ENCODE measurements around the gene UBE3A.
"Not testable (repeated sequence)": the region's sequence is repeated elsewhere in the genome, so short reads cannot be mapped to it uniquely, and the experiment has no call there.

The UBE3A gene

DNA sequence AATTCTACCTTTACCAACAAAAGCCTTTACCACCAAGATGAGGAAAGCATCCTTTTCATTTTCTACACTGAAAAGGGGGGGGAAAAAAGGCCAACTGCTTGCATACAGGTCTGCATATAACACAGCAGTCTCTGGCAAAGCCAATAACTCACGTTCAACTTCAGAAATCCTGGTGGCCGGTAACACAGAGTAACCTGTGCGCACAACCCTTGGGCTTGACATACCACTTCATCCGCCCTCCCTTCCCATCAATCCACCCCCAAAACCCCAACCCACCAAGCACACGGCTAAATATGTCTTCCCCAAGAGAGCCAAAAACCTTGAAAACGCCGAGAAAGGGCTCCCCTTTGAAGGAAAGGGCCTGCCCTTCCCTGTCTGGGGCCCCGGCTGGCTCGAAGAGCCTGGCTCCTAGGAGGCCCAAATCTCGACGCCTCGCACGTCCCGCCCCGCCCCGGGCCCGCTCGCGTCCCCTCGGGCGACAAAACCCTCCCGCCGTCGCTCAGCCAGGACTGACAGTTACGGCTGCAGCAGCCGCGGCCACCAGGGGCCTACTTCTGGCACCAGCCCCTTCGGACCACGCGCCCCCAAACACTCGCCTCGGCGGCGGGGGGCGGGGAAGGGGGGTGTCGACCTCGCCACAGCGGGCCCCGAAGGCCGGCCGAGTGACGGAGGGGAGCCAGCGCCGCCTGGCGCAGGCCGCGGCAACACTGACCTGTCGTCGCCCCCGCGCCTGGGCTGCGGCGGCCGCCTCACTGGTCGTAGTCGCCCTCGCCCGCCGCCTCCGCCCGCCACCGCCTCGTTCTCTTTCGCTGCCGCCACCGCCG, 835 bp downstream of the UBE3A start:
- peak; percentile 73 for DNase-seq

DNA sequence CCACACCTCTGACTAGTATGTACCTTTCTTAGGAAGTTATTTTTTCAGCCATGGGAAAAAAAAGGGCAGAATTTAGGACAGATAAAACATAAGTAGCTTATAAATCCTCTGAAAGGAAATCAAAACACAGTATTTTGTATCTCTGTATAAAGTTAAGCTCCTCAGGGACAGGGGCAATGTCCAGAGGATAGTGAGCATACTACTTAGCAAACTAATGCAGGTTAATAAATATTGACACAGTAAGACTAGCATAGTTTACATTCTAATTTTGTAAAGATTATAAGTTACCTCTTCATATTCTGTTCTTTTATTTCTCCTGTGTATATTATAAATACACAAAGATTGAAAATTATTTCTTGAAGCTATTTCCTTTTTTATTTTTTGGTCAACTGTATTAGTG, 2.1 kb downstream of the UBE3A start:
- DNase-seq: no peak

DNA sequence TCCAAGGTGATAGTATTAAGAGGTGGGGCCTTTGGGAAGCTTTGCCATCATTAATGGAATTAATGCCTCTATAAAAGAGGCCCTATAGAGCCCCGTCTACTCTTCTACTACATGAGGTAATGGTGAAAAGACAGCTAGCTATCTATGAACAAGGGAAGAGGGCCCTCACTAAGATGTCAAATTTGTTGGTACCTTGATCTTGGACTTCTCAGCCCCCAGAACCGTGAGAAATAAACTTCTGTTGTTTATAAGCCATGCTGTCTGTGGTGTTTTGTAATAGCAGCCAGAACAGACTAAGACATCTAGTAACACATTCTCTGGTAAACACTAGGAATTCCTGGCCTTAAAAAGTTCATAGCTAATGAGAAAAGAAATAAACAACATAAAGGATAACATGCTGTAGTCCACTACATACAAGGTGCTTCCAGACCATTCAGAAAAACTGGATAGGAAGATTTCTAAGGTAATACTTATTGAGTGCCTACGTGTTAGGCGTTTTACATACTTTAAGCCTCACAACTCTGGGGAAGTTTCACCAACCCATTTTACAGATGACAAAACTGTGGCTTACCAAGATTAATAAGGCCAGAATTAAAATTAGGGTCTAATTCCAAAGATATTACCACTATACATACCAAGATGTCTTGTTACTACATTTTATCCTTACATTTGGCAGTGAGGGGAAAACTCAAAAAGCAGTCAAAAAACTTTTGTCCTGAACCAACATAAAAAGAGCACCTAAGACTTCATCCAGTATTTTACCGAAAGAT, 3.2 kb downstream of the UBE3A start:
- DNase-seq: no peak

DNA sequence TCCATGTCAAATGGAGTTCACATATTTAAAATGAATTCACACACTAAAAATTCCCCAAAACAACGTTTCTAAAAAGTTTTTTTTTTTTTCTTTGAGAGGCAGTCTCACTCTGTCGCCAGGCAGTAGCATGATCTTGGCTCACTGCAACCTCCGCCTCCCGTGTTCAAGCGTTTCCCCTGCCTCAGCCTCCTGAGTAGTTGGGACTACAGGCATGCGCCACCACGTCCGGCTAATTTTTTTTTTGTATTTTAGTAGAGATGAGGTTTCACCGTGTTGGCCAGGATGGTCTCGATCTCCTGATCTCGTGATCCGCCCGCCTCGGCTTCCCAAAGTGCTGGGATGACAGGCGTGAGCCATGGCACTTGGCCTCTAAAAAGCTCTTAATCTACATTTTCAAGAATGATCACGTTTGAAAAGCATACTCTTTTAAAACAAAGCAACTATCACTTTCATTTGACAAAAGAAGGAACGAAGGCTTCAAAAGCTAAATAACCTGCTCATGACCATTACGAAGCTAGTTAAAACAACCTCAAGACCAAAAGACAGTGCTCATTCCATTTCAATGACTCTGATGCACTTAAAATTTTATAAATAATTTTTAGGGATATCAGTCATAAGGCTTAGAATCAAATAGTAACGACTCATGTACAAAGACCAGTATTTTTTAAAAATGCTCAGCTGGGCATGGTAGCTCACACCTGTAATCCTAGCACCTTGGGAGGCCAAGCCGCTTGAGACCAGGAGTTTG, 5.5 kb downstream of the UBE3A start:
- no peak for DNase-seq

DNA sequence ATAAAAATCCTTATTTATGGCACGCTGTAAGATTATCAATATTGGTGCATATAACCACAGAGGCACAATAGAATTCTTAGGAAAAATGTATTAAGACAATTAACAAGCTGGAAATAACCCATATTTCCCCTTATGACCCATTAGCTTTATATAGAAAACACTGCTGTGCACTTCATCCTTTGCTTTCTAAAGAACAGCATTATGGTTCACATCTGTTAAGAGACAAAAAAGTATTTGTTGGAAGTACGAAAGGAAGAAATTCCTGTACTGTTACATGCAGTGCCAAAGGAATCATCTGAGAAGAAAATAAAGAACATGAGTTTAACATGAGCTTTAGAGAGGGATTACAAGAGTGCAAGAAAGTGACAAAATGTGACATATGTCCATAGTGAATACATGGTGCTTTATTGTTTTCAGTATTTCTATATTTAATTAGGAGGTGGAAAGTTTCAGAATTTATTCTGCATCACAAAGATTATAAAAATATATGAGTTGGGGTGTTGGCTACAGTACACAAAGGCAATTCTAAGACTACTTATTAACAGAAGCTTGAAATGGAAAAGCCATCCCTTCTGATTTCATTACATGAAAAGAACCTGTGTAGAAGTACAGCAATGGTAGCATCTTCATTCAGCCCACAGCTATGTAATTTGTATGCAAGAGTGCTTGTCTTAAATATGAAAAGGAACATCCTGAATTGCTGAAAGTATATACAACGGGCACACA, 6.8 kb downstream of the UBE3A start:
- DNase-seq: no peak

DNA sequence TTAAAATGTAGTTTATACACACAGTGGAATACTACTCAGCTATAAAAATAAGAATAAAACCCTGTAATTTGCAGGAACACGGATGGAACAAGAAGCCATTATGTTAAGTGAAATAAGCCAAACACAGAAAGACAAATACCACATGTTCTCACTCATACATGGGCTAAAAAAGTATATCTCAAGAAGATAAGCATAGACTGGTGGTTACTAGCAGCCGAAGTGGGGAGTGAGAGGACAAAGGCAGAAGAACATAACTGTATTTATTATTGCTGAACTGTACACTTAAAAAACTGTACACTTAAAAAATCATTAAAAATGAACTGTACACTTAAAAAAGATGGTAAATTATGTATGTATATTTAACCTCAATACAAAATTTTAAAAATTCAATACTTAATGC, 11.0 kb downstream of the UBE3A start:
- no peak for DNase-seq

DNA sequence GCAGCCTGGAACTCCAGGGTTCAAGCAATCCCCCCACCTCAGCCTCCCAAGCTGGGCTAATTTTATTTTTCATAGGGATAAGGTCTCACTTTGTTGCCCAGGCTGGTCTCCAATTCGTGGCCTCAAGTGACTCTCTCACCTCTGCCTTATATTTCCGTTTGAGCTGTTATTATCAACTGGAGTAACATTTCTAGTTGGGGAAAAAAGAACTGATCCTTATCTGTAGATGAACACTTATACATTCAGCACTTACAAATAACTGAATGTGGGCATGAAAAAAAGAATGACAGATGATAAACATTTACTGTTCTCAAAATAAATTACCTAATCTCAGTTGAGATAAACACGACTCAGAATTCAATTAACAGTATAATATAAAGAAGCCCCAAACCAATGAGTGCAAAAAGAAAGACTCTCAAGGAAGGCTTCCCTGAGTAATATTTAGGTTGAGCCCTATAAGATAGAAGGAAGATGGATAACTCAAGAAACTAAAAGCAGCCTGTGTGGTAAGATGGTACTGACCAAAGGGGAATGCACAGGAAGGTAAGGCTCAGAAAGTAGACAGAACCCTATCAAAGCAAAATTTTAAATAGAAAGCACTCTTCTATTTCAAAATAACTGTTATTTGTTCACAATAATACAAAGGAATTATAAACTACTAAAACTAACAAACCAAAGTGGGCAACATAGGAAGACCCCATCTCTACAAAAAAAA, 11.8 kb downstream of the UBE3A start:
- no peak for DNase-seq

DNA sequence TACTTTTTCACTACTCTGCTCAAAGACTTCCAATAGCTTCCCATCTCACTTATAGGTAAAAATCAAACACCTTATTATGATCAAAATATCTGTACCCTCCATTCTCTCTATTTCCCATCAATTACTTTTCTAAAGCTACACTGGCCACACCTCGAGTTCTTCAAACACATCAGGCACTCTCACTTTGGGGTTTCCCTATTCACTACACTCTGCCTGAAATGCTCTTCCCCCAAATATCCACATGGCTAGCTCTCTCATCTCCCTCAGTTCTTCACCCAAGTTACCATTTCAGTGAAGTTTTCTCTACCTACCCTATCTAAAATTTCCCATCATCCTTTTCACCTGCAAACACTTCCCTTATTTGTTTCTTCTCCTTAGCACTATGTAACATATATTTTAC, 14.8 kb downstream of the UBE3A start:
- DNase-seq: no peak

DNA sequence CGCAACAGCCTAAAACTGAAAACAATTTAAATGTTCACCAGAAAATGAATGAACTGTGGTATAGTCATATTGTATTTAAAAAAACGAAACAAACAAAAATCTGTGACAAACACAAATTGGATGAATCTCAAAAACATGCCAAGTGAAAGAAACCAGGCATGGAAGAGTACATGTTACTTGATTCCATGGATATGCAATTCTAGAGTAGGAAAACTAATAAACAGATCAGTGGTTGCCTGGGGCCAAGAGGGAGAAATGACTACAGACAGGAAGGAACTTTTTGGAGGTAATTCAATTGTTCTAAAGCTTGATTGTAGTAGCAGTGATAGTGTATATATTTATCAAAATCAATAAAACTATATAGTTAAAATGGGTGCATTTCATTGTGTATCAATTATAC, 16.8 kb downstream of the UBE3A start:
- DNase-seq: no peak

DNA sequence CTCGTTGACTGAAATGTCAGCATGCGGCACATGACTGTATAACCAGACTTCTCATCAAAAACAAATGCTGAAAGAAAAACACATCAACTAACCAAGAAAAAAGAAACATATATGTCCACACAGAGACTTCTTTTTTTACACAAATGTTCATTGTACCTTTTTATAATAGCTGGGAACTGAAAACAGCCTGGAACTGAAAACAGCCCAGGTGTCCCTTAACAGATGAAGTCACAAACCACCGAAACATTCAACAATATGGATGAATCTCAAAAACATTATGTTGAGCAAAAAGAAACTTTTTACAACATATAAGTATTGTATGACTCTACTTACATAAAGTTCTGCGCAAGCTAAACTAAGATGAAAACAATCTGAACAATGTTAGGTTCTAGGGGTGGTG, 20.6 kb downstream of the UBE3A start:
- DNase-seq: no peak

DNA sequence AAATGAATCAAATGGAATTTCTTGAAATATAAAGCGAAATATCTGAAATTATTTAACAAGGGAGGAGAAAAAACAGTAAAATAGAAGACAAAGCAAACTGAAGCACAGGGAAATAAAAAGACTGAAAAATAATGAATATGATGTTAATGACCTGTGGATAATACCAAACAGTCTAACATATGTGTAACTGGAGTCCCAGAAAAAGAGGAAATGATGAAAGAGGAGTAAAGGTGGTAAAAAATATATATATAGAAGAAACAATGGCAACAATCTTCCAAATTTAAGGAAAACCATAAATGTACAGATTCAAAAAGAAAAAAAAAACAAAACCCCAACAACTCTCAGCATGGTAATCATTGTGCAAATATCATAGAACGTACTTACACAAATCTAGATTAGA, 21.2 kb downstream of the UBE3A start:
- no peak for DNase-seq

DNA sequence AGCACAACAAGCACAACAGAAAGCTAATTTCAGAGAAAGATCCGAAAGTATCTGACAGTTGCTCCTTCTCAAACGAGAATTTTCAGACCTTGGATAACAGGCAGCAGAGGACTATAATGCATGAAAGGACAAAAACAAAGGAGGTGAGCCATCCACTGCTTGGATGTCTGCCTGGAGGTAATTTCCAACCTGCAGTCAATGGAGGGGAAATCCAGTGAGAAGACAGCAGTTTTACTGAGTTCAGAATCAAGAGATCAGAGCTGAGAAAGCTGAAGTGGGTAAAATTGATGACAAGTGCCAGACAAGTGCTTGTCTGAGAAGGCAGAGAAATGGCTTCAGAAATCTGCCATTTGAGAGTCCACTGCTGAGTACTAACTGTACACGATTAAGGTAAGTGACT, 22.1 kb downstream of the UBE3A start:
- no peak for DNase-seq

DNA sequence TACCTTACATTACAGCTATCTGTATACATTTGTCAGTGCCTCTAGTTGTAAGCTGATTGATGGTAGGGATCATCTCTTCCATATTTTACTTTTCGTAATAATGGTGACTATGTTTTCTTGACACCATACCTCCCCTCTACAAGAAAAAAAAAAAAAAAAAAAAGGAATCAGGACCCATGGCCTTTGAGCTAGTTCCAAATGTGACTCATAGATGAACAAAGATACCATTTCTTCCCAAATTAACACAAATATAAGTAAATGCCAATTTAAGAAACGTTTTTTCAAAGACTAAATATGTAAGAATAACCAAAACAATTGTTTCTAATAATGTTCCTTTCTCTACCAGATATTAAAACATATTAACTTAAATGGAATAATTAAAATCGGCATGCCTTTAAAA, 23.1 kb downstream of the UBE3A start:
- DNase-seq: no peak

DNA sequence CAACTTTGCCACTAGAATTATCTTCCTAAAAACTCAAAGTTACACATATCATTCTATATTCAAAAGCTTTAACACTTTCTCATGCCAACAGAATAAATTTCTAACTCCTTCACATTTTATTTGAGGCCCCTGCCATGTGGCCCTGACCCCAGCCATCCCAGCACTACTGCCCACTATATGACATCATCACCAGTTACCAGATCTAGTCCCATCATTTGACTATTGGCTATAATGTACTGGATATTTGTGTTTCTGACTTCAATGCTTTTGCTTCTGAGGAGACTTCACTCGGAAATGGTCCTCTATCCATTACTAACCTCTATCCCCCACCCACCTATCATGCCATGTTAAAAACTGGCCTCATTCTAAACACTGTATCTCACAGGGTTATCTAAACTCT, 23.6 kb downstream of the UBE3A start:
- DNase-seq: no peak

DNA sequence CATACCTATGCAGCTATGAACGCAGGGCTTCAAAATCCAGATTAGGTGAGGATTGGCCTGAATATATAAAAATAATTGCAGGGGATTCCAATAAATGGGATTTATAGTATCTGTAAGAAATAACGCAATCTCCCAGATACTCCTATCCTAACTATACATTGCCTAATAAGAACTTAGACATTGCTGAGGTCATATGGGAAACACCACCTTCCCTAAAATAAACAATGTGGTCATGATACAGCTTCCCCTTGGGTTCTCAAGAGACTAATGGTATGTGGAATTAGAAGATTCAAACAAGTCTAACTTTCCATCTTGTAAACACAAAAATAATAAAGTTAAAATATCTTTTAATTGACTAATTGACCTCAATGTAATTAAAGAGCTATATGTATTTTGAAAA, 28.2 kb downstream of the UBE3A start:
- no peak for DNase-seq

DNA sequence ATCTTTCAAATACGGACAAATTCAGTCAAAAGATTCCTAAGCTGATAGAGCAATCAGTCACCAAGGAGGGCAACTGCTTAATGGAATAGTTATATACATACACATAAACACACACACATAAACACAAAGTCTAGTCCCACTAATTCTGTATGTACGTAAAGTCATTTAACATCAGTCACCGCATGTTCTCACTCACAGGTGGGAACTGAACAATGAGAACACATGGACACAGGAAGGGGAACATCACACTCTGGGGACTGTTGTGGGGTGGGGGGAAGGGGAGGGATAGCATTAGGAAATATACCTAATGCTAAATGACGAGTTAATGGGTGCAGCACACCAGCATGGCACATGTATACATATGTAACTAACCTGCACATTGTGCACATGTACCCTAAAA, 29.1 kb downstream of the UBE3A start:
- DNase-seq: not testable (repeated sequence)

DNA sequence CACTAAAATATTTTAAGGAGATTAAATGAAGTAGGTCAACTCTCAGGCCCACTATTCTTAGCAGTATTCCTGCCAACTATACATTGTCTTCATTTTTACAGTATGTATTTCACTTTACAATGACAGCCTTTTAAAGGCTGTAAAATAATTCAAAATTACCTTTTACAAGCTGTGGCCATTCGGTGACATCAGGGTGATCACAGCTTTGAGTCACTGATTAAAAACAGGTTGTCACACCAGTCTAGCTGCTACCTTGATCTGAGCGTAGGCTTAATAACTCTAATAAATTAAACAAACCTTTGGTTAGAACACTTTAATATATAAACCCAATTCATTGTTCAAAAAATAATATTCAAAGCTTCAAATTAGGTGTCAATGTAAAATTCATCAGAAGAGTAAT, 29.9 kb downstream of the UBE3A start:
- no peak for DNase-seq

DNA sequence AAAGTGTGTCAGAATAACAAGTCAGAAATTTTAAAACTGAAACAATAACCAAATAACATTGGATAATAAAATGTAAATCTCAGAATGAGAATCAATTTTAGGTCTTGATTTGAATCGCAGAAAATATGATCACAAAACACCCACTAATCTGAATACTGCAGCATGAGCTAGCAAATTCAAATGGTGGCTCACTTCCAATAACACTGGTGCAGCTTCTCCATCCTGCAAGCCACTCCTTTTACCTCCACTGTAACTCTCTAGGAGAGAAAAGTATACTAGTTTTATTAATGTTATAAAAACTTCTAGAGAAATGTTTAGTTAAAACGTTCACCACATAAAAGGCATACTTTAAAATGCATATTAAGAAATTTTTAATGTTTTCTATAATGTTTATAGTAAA, 30.4 kb downstream of the UBE3A start:
- DNase-seq: no peak

DNA sequence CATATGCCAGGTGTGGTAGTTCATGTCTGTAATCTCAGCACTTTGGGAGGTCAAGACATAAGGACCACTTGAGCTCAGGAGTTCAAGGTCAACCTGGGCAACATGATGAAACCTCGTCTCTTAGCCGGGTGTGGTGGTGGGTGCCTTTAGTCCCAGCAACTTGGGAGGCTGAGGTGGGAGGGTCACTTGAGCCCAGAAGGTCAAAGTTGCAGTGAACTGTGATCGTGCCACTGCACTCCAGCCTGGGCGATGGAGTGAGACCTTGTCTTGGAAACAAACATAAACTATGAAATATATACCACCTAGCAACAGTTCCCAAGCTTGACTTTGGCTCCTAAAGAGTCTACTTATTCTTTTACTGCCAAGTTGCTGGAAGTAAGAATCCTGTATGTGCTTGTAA, 30.9 kb downstream of the UBE3A start:
- no peak for DNase-seq

DNA sequence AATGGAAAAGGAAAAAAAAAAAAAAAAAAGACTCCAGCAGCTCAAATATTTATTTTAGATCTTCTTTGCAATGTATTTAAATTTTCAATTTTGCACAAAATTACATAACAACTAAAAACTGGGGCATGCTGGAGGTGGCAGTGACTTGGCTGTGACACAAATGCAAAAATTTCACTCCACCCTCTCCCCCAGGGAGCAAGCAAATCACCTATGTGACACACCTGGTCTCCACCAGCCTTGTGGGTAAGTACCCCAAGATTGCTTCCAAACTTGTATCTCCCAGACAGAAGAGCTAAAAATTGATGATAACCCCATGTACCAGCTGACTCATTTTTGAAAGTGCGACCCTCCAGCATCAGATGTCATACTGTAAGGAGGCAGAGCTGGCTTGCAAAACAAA, 32.0 kb downstream of the UBE3A start:
- DNase-seq: no peak

DNA sequence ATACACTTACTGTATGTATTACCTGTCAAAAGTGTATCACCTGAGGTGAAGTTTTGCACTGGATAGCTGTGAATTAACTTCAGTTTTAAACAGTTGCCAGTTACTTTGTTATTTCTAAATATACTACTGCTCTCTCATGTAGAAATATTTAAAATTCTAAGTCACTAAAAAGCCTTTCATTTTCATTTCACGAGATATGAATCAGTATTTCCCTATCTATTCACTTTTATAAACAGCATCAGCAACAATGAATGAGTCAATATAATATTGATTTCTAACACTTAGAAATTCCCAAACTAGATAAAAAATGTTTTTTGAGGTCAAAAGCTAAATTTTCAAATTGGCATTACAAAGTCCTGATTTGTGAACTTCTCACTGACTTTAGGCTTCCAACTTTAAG, 32.6 kb downstream of the UBE3A start:
- DNase-seq: no peak

DNA sequence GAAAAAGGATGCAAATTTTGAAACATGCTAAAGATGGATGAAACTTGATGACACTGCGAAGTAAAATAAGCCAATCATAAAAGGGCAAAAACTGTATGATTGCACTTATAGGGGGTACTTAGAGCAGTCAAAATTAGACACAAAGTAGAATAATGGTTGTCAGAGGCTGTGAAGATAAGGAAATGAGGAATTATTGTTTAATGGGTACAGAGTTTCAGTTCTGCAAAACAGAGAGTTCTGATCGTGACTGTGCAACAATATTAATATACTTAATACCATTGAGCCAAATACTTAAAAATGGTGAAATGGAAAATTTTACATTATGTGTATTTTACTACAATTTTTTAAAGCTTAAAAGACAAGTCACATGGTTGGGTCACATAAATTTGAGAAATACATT, 35.1 kb downstream of the UBE3A start:
- DNase-seq: no peak

DNA sequence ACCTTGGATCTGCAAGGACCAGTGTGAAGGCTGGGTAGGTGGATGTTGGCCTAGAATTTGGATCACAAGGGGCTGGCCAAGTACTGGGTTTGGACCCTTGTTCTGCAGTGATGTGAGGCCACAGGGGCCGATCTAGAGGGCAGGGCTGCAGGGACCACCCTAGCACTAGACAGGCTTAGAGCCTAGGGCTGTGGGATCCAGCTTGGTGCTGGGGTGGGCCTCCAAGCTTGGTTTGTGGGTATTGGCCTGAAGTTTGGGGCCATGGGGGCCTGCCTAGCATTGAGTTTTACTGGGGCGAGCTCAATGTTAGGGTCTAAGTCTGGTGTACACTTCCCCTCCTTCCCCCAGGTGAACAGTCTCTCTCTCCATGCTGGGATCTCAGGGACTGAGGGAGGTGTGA, 36.5 kb downstream of the UBE3A start:
- DNase-seq: no peak
